ENCODE data around the gene PRRT1.

- TF ChIP-seq POLR2A (IDR thresholded peaks at IDR 0.05; ENCODE audit: low read depth, low read length), result no peak
- TF ChIP-seq TAF1 (IDR thresholded peaks at IDR 0.05; ENCODE audit: borderline replicate concordance, low read depth, low read length), result no peak
Measured at GRCh38 chr6:32190911-32191677, 39.4 kb upstream of the PRRT1 start.

All from GM12892 (cell line).